ENCODE measurements around the gene CD109.

The CD109 gene

DNA sequence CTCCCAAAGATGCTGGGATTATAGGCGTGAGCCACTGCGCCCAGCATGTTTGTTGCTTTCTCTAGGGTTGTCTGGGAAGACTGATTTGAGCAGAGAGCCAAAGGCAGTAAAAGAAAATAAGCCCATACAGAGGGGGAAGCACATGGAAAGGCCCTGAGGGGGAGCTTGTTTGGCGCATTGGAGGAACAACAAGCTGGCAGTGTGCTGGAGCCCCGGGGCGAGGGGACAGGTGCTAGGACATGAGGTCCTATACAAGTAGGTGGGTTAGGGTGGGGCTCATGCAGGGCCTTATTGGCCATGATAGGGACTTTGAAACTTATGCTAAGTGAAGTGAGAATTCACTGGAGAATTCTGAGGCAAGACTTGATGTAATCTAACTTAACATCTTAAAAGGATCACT is 35.3 kb downstream of the CD109 start:
- DNase-seq = no peak

DNA sequence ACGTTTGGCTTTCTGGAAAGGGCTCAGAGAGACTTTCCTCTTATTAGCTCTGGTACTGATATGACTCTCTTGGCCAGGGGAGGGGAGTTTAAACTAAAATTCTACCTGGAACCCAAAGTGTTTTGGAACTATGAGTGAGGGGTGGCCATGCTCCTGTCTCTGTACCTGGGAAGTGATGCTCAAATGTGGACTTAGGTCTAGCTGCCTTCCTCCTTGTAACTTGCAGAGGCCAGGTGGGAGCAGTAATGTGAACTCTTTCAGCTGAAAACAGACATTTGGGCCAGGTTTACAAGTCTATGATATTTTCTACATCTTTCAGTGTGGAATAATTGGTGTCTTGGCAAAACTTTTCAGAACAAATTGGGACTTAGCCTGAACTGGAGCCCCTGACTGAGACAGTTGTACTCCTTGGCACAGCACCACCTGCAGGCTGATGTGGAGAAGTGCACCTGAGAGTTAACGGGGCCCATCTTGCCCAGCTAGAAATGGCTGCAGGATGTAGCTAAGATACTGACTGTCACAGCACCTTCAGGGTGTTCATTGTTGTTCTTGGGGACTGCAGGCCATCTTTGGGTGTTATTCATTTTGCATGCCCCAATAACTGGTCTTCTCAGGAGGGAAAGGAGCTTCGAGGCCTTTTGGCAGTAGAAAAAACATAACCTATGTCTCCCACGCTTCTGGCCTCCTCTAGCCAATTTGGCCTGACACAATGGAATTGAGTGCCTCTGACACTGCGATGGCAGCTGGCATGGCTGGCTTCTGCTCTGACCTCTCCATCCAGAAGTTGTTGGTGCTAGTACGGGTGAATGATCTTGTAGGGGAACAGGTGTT is 37.1 kb downstream of the CD109 start:
- DNase-seq = peak; percentile 13

DNA sequence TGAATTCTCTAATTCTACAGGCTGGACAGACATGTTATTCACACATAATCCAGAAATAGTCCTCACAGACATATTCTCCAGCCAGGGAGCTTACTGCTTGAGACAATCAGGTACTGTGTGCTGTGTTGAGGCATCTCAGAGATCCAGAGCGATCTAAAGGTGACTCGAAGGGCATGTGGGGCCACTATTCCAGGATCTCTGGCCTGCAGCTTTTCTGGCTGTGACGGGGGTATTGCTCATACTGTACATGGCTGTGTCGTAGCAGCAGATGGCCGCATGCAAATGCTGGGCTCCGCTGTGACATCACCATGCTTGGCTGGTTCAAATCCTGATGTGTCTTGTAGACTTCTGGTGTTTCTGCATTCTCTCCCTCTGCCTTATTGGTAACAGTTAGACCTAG is 37.8 kb downstream of the CD109 start:
- no peak for DNase-seq

DNA sequence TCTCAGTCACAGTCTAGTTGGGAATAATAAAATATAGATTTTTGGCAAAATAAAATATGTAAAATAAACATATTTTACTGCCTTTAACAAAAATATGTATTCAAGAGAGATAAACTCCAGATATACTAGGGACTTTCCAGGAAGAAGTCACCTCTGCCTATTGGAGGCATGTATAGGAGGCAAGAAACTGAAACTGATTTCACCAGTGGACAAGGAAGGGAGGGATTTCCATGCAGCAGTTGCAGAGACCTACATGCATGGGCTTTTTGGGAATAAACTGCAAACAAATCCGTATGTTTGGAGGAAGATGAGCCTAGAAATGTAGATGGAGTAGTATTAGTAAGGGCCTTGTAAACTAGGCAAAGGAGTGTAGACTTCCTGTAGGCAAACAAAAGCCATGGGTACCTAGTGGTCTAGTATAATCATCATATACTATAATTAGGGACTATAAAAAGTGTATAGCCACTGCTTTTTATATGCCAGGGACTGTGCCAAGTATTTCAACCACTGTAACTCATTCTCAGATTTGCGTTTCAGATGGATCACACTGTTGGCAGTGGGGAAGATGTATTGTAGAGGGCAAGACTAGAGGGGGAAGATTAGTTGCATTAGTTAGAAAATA is 38.9 kb downstream of the CD109 start:
- no peak for DNase-seq

DNA sequence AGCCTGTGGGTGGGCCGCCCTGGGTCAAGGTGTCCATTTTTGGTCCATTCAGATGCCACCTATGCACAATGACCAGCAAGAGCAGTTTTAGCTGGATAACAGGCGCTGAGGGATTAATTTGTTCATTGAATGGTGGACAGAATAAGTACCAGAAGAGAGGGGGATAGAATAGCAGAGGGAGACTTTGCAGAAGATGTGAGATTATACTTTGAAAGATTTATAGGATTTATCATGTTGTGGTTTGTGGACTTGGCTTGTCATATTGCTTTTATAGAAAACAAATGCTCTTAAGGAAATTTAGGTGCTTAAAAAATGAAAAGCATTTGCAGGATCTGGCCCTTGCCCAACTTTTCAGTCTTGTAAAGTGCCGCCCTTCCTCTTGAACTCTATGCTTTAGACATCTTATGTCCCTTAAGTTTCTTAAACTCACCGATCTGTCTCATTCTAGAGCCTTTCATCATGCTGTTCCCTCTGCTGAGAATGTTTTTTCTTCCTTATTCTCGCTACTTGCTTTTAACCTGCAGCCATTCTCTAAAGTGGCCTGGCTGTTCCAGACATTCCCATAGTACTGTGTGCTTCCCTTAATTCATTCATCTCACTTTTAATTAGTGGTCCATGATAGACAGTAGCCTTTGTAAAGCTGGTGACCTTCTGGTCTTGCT is 42.5 kb downstream of the CD109 start:
- DNase-seq = no peak

DNA sequence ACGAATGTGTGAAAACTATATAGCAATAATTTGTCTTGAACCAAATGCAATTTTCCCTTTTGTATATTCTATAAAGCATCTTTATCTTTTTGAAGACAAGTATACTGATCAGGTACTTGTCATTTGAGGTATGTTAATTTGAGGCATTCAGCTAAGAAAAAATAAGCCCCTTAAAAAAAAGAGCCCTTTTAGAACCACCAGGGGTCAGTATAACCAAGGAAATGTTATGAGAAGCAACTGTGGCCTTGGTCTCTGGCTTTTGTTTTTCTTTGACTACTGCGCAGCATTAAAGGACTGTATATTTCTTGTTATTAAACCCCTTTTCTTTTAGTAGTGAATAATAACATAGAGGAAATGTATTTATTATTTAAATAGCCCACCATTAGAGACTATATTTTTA is 43.1 kb downstream of the CD109 start:
- peak; percentile 22 for DNase-seq

DNA sequence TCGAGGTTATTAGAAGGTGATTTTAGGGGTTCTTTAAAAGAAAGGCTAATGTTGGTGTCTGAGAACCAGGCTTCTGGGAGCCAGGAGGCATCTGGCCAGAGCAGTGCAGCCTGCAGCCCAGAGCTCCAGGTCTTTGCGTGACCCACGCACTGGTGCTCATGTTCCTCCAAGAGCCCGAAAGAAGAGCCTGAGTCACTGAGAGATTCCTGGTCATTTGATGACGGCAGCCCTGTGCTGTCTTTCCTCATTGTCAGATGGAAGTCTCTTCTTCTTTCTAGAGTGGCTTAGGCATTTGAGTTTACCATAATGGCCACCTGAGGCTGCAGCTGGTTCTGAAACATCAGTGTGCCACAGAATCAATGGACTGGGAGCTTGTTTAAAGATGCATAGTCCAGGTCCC is 46.4 kb downstream of the CD109 start:
- DNase-seq = no peak

DNA sequence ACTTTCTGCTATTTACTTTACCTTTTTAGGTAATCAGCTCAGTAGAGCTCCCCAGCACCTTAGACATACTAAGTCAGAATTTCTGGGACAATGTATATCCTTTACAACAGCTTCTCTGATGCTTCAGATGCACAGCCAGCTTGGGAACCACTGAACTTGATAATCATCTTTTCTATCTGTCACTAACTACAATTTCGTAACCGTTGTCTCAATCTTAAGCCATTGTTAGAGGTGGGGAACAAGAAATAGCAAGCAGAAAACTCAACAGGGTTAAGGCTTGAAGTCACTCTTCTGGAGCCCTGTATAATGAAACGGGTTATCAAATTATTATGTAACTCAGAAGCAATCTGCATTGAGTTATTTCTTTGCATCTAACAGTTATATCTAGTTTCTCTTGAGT is 47.1 kb downstream of the CD109 start:
- no peak for DNase-seq

DNA sequence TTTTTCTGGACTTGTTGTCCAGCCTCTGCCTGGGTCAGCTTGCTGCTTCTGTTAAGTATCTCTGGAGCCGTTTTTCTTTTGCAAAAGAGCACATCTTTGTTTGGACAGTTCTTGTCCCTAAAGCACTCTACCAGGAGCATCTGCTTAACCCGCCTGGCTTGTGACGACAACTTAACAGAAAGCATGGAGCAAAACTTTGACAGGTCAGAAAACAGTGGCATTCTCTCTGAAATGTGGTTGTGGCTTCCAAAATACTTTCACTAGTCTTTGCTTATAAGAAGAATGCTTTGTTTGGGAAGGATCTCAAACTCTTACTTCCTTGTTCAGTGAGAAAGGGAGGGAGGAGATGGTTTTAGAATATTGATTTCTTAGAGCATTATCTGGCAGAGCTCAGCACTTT is 47.6 kb downstream of the CD109 start:
- no peak for DNase-seq

DNA sequence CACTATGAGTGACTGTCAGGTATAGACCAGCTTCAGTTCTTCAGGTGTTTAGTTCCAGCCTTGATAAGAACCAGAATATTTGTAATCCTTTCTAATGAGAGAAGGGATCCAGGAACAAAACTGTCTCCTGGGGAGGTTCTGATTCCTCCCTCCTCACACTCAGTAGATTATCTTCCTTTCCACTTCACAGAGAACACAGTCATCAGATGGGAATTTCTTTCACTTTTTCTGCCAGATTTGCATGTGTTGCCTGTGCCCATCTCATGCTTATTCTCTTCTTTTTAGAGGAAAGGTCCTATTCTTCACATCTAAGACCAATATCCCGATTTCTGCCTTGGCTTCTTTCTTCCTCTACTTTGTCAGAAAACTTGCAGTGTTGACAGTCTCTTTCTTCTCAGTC is 50.8 kb downstream of the CD109 start:
- DNase-seq = no peak

DNA sequence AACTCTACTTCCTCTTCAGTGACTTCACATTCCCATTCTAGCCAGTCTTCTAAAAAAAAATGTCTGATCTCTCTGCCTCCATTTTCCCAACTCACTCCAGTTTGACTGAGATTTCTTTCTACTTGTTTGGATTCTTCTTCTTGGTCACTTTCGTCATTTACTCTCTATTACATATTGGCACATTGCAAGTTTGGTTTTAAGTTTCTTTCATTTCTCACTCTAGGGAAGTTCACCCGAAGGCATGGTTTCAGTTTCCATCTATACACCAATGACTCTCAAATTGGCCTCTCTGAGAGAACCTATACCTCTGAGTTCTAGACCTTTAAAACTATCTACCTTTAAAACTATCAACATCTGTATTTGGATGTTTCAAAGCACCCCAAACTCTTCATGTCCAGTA is 51.3 kb downstream of the CD109 start:
- no peak for DNase-seq

DNA sequence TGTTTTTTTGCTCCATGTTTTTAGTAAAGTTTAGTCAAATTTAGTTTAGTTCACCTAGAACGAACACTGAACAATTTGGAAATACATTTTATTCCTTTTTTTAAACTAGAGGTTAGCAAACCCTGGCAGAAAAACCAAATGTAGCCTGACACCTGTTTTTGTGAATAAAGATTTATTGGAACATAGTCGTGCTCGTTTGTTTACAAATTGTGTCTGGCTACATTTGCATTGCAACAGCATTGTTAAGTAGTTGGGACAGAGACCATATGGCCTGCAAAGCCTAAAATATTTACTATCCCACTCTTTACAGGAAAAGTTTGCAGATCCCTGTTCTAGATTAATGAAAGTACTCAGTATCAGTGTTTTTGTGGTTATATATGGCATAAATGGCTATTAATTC is 56.9 kb downstream of the CD109 start:
- DNase-seq = no peak

DNA sequence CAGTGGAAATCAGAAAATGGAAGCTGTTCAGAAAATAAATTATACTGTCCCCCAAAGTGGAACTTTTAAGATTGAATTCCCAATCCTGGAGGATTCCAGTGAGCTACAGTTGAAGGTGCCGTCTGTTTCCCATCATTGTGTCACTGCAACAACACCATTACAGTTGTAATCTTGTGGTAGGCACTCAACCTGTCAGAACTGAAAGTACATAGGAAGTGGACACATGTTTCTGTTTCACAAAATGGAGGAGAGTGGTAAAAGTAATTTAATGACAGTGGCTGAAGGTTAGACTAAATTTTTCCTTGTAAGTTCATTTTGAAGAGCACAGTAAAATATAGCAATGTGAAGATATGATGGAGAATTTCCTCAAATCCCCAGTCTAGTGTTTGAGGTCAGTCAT is 70.0 kb downstream of the CD109 start:
- no peak for DNase-seq

DNA sequence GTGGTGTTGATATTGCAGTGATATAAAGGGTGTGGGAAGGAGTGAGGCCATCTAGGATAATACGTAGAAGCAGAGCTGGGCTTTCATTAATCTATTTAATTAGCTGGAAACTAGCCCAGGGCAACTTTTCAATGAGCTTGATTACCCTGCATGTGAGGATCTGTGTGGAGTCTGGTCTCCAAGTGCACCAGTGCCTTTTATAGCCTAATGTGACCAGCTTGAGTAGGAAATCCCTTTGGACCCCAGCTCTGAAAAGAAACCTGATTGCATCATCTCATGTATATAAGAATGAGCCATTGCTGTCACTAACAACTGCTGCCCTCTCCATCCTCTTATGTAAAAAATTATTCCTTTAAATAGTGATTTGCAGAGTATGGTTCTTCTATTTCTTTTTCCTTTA is 72.6 kb downstream of the CD109 start:
- DNase-seq = no peak

DNA sequence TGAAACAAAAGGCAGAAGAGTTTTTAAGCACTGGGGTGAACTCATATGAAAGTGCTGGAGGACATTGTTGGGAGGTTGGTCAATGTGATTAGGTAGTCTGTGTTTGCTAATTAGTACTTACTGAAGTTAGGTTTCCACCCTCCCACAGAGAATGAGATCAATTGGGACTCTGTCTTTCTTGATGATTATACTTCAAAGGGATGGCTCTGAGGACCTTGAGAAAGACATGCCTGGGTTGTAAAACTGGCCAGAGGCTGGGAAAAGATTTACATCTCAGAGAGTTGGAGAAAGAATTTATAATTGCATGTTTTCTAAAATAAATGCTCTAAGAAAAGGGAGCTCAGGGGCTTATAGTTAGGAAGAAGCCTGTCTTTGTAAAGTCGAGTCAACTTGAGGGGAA is 74.0 kb downstream of the CD109 start:
- no peak for DNase-seq

DNA sequence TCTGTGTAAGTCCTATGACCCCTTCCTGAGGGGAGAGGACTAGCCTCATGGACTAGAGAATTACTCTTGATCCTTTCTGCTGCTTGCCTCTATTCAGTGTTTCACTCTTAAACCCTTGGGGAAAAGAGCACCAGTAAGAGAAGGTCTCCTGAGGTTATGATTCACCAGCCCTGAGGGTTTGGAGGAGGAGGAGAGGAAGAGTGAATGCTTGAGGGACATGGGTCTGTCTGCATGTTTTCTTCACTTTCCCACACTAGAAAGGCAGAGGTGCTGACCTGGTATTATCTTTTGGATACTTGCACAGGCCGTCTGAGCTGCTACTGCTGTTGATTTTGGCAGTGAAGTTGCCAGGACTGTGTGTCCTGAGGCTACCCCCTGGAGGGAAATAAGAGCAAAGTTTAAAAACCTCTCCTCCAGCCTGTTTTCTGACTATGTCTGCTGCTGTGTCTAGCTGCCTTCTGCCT is 78.3 kb downstream of the CD109 start:
- DNase-seq = no peak

DNA sequence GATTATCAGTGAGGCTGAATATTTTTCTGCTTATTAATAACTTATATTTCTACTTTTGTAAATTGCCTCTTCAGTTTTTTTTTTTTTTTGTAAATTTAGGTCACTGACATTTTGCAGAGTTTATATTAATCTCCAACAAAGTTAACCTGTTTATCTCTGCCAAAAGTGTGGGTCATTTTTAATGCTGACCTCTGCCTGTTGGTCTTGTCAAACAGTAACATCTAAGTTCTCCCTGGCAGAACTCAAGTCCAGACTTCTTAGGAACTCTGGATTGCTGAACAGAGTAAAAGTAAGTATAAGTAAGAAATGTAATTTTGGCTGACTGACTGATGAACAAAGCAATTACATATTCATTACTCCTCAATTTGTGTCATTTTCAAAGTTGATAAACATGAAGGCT is 83.9 kb downstream of the CD109 start:
- no peak for DNase-seq

DNA sequence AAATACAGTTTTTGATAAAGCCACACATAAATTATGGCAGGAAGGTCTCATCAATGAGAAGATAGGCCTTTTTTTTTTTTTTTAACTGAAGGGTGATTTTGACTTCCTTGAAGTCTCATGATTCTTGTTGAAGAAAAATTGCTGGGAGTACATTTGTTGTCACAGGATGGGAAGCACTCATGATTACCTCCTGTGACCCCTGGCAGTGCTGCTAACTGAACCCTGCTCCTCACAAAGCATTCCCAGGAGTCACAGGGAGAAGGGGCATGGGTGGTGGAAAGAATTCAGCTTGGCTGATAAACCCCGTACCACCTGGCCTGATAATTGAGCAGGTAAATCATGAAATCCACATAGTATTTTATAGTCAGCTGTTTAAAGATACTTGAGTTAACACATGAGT is 86.9 kb downstream of the CD109 start:
- DNase-seq = no peak

DNA sequence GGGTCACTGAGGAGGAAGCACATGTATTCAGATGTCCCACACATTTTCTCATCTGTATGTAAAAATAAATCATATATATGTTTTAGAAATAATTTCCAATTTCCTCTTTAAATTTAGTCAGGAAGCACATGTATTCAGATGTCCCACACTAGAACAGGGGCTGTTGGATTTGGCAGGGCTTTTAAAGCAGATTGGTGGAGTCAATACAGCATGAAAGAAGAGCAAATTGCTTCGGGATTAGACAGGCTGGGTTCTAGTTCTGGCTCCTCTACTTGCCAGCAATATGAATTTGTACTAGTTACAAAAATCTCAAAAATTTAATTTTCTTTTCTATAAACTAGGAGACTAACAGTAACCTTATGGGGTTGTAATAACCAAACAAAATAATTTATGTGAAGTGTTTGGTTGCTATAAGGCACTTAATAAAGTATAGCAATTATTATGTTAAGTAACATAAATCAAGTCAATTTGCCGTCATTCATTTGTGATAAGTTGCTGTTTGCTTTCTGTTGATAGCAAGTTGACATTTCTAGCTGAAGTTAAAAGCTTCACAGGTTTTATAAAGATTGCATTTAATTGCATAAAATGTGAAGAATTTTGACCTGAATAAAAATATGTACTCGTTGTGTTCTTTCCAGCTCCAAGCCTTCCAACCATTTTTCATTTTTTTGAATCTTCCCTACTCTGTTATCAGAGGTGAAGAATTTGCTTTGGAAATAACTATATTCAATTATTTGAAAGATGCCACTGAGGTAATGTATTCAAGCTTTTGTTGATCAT is 88.9 kb downstream of the CD109 start:
- no peak for DNase-seq

DNA sequence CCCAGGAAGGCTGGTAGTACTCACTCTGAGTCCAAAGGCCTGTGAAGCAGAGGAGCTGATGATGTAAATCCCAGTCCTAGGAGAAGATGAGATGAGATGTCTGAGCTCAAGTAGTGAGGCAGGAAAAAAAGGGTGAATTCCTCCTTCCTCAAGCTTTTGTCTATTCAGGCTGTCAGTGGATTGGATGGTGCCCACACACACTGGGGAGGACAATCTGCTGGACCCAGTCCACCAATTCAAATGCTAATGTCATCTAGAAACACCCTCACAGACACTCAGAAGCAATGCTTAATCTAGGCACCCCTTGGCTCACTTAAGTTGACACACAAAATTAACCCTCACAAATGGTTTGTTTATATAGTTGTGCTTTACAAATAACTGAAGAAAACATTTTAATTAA is 94.6 kb downstream of the CD109 start:
- DNase-seq = no peak

DNA sequence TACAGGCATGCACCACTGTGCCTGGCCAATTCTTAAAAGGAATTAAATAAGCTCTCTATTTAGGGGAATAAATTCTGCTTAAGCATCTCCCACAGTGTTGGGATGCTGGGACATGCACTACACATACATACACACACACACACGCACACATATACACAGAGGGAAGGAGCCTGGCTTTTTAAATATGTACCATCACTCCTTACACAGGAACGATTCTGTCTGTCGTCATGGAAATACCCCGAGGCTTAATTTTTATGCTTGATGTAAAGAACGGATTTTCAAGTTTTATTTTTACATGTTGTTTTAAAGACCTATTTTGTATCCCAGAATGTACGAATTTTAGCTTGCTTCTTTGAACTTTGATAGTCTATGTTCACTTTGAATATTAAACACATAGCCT is 95.3 kb downstream of the CD109 start:
- no peak for DNase-seq

DNA sequence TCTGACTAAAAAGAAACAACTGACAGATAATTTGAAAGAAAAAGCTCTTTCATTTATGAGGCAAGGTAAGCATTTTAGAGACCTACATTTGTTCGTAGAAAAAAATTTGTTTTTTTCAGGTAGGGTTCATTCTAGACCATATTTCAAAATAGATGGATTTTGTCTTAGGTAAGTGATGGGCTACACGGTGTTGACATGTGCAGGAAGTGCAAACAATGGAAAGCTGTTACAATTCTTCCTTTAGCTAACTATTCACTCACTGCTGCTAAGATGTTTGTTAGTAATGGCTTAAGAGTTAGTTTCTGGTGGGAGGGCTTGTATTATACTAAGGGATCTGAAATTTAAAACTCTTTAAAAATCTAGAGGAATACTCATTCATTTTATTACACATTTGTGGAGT is 96.7 kb downstream of the CD109 start:
- DNase-seq = no peak

DNA sequence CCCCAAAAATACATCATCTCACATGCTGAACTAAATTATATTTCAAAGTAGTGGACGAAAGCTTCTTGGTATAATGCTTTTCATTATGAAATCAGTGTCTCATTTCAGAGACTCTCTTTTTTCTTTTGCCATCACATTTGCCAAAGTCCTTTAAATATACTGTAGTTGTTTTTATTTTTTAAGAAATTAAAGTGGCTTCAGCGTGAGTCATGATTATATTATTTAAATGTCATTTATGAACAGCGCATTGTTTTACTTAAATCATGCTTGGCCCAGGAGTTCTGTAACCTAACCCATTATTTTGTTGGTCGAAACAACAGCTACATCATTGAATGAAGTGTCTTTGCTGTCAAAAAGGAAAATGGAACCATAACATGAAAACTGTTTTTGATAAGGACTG is 100.9 kb downstream of the CD109 start:
- no peak for DNase-seq

DNA sequence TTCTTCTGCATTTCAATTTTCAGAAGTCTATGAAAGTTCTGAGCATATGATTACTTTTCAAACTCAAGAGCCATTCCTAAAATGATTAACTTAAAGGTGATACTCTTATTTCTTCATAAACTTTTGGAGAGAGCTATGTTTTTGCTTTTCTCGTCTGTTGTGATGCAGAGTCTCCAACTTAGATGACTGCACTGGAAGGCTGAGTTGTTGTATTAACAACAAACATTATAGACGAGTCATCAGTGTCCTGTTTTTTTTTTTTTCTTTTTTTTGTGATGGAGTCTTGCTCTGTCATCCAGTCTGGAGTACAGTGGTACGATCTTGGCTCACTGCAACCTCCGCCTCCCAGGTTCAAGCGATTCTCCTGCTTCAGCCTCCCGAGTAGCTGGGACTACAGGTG is 101.9 kb downstream of the CD109 start:
- DNase-seq = no peak

All from NCI-H1048 (cell line).